Skeletal muscle satellite cell (primary cell): ENCODE data around the gene CAMKK1.

Experiments
- H3K27me3 ChIP-seq: 2 replicates; pipeline ENCODE4 v1.7.0; 2013; ENCODE audit warnings: low read length; ENCODE audit not compliant: control insufficient read depth, insufficient read depth
- H3K36me3 ChIP-seq: 2 replicates; pipeline ENCODE4 v1.7.0; 2013; ENCODE audit warnings: mild to moderate bottlenecking, control low read depth, low read length; ENCODE audit not compliant: insufficient read depth
- H3K4me1 ChIP-seq: 2 replicates; pipeline ENCODE4 v1.7.0; 2013; ENCODE audit warnings: low read length; ENCODE audit not compliant: control insufficient read depth, insufficient read depth
- H3K4me2 ChIP-seq: 2 replicates; pipeline ENCODE4 v1.7.0; 2013; ENCODE audit warnings: mild to moderate bottlenecking, low read length
- H3K4me3 ChIP-seq: 2 replicates; pipeline ENCODE4 v1.7.0; 2013; ENCODE audit warnings: low read length
- H3K9ac ChIP-seq: 2 replicates; pipeline ENCODE4 v1.7.0; 2013; ENCODE audit warnings: mild to moderate bottlenecking, low read depth, low read length, moderate library complexity
- H3K9me3 ChIP-seq: replicated peaks from 2 replicates; pipeline ENCODE4 v1.7.0; 2013; ENCODE audit warnings: mild to moderate bottlenecking, control low read depth, low read length

The CAMKK1 gene

GRCh38 chr17:3915995-3916696, 23.3 kb upstream of the CAMKK1 start, which contains the start of gene P2RX1:
P2RX1 (minus strand) TSS chr17:3916465; CDS start chr17:3916225, 240 bp downstream.
- no peaks in the 10 kb centered on the region for H3K36me3 ChIP-seq
- H3K9ac ChIP-seq: no peak within 1 kb of the TSS
- peaks cover 4% of the 10 kb centered on the region for H3K27me3 ChIP-seq
- H3K4me2 ChIP-seq: no peak within 1 kb of the TSS
- no peaks in the 10 kb centered on the region for H3K4me1 ChIP-seq
- no peak within 1 kb of the TSS for H3K4me3 ChIP-seq
- no peaks in the 10 kb centered on the region for H3K9me3 ChIP-seq

GRCh38 chr17:3915581-3915994, 22.7 kb upstream of the CAMKK1 start:
- Histone ChIP-seq H3K4me3 (no peak overlapping the region), H3K27me3 (peaks cover 4% of the 10 kb centered on the region), H3K4me2 (no peak overlapping the region), H3K4me1 (no peaks in the 10 kb centered on the region), H3K36me3 (no peaks in the 10 kb centered on the region), H3K9ac (no peak overlapping the region), H3K9me3 (no peaks in the 10 kb centered on the region)

- H3K9ac ChIP-seq: no peak overlapping the region
- H3K36me3 ChIP-seq: no peaks in the 10 kb centered on the region
- H3K9me3 ChIP-seq: no peaks in the 10 kb centered on the region
- H3K4me3 ChIP-seq: no peak overlapping the region
- H3K4me2 ChIP-seq: no peak overlapping the region
- no peaks in the 10 kb centered on the region for H3K4me1 ChIP-seq
- peaks cover 4% of the 10 kb centered on the region for H3K27me3 ChIP-seq
Observed at GRCh38 chr17:3914312-3914670, 21.4 kb upstream of the CAMKK1 start.

- Histone ChIP-seq H3K4me3 (no peak overlapping the region), H3K36me3 (no peaks in the 10 kb centered on the region), H3K27me3 (peaks cover 4% of the 10 kb centered on the region), H3K9me3 (no peaks in the 10 kb centered on the region), H3K9ac (no peak overlapping the region), H3K4me1 (no peaks in the 10 kb centered on the region), H3K4me2 (no peak overlapping the region)
Observed at GRCh38 chr17:3913531-3914311, 20.9 kb upstream of the CAMKK1 start.

GRCh38 chr17:3912827-3913226, 20.0 kb upstream of the CAMKK1 start:
- Histone ChIP-seq H3K4me3 (no peak overlapping the region), H3K9ac (no peak overlapping the region), H3K4me1 (no peaks in the 10 kb centered on the region), H3K27me3 (peaks cover 4% of the 10 kb centered on the region), H3K36me3 (no peaks in the 10 kb centered on the region), H3K4me2 (no peak overlapping the region), H3K9me3 (no peaks in the 10 kb centered on the region)

- no peaks in the 10 kb centered on the region for H3K4me1 ChIP-seq
- H3K27me3 ChIP-seq: peaks cover 6% of the 10 kb centered on the region
- no peak overlapping the region for H3K9ac ChIP-seq
- no peak overlapping the region for H3K4me2 ChIP-seq
- no peak overlapping the region for H3K4me3 ChIP-seq
- H3K9me3 ChIP-seq: no peaks in the 10 kb centered on the region
- H3K36me3 ChIP-seq: no peaks in the 10 kb centered on the region
Observed at GRCh38 chr17:3911271-3912053, 18.6 kb upstream of the CAMKK1 start.

- Histone ChIP-seq H3K9me3 (no peaks in the 10 kb centered on the region), H3K27me3 (peaks cover 8% of the 10 kb centered on the region), H3K36me3 (no peaks in the 10 kb centered on the region), H3K4me1 (no peaks in the 10 kb centered on the region), H3K4me3 (no peak overlapping the region), H3K4me2 (no peak overlapping the region), H3K9ac (no peak overlapping the region)
Observed at GRCh38 chr17:3910420-3911270, 17.8 kb upstream of the CAMKK1 start.

GRCh38 chr17:3909257-3909656, 16.4 kb upstream of the CAMKK1 start:
- no peaks in the 10 kb centered on the region for H3K36me3 ChIP-seq
- no peak overlapping the region for H3K4me3 ChIP-seq
- H3K27me3 ChIP-seq: peaks cover 8% of the 10 kb centered on the region
- no peaks in the 10 kb centered on the region for H3K4me1 ChIP-seq
- no peak overlapping the region for H3K9ac ChIP-seq
- H3K4me2 ChIP-seq: no peak overlapping the region
- no peaks in the 10 kb centered on the region for H3K9me3 ChIP-seq

GRCh38 chr17:3907483-3908216, 14.8 kb upstream of the CAMKK1 start:
- Histone ChIP-seq H3K9me3 (no peaks in the 10 kb centered on the region), H3K36me3 (no peaks in the 10 kb centered on the region), H3K4me3 (no peak overlapping the region), H3K4me1 (no peaks in the 10 kb centered on the region), H3K4me2 (no peak overlapping the region), H3K27me3 (peaks cover 16% of the 10 kb centered on the region), H3K9ac (no peak overlapping the region)

GRCh38 chr17:3906881-3907280, 14.0 kb upstream of the CAMKK1 start:
- Histone ChIP-seq H3K4me2 (no peak overlapping the region), H3K36me3 (no peaks in the 10 kb centered on the region), H3K4me3 (no peak overlapping the region), H3K4me1 (no peaks in the 10 kb centered on the region), H3K27me3 (peaks cover 14% of the 10 kb centered on the region), H3K9ac (no peak overlapping the region), H3K9me3 (no peaks in the 10 kb centered on the region)
